GM19452 (cell line): ENCODE results near the gene ZPLD1.

Source experiments
- ATAC-seq: cut with Tn5 transposase; IDR thresholded peaks from one replicate; pipeline ENCODE4 v1.9.1; 2021; ENCODE audit not compliant: unreplicated experiment

Gene ZPLD1

GRCh38 chr3:102464261-102464660 lies 29.4 kb downstream of the ZPLD1 start:
- ATAC-seq: no peak

GRCh38 chr3:102466001-102466400 lies 31.2 kb downstream of the ZPLD1 start:
- ATAC-seq: no peak

GRCh38 chr3:102470066-102470465 lies 35.3 kb downstream of the ZPLD1 start:
- no peak for ATAC-seq

GRCh38 chr3:102471001-102471400 lies 36.2 kb downstream of the ZPLD1 start:
- no peak for ATAC-seq

GRCh38 chr3:102471491-102471890 lies 36.7 kb downstream of the ZPLD1 start:
- no peak for ATAC-seq

- no peak for ATAC-seq
These were observed 38.8 kb downstream of the ZPLD1 start for GRCh38 chr3:102473648-102474047.

- no peak for ATAC-seq
These were observed 39.4 kb downstream of the ZPLD1 start for GRCh38 chr3:102474207-102474606.

- ATAC-seq: no peak
These were observed 41.4 kb downstream of the ZPLD1 start for GRCh38 chr3:102476198-102476597.

- ATAC-seq: no peak
These were observed 43.3 kb downstream of the ZPLD1 start for GRCh38 chr3:102478160-102478559.

- ATAC-seq: no peak
These were observed 45.3 kb downstream of the ZPLD1 start for GRCh38 chr3:102480139-102480538.

GRCh38 chr3:102481050-102481449 lies 46.2 kb downstream of the ZPLD1 start:
- ATAC-seq: no peak

- no peak for ATAC-seq
These were observed 48.7 kb downstream of the ZPLD1 start for GRCh38 chr3:102483556-102483955.

- ATAC-seq: no peak
These were observed 49.5 kb downstream of the ZPLD1 start for GRCh38 chr3:102484363-102484762.

- ATAC-seq: no peak
These were observed 50.9 kb downstream of the ZPLD1 start for GRCh38 chr3:102485701-102486100.

- no peak for ATAC-seq
These were observed 53.5 kb downstream of the ZPLD1 start for GRCh38 chr3:102488331-102488730.

- no peak for ATAC-seq
These were observed 57.5 kb downstream of the ZPLD1 start for GRCh38 chr3:102492300-102492699.

- no peak for ATAC-seq
These were observed 62.8 kb downstream of the ZPLD1 start for GRCh38 chr3:102497571-102497970.

- ATAC-seq: no peak
These were observed 70.7 kb downstream of the ZPLD1 start for GRCh38 chr3:102505542-102505941.

GRCh38 chr3:102510663-102511062 lies 75.8 kb downstream of the ZPLD1 start:
- ATAC-seq: no peak

GRCh38 chr3:102511168-102511567 lies 76.4 kb downstream of the ZPLD1 start:
- no peak for ATAC-seq

GRCh38 chr3:102511639-102512038 lies 76.8 kb downstream of the ZPLD1 start:
- ATAC-seq: no peak

- ATAC-seq: no peak
These were observed 78.1 kb downstream of the ZPLD1 start for GRCh38 chr3:102512734-102513504.

GRCh38 chr3:102514241-102514640 lies 79.4 kb downstream of the ZPLD1 start:
- ATAC-seq: no peak
